Astrocyte (in vitro differentiated cells and primary cell): Measurements from ENCODE around the gene DNAJC22. TPM values are rescaled to one million over a fixed set of nuclear protein-coding genes. Genes with fewer than 3 reads are reported as not detected.

ENCODE experiments used
- DNase-seq: peaks from one replicate; pipeline ENCODE4 v3.0.0-alpha.2; 2010; ENCODE audit warnings: low read depth
- FAIRE-seq: peaks from 2 replicates; lab custom pipeline; 2011; peaks lifted over from hg19 to GRCh38; lab: Jason Lieb, UNC
- H2AFZ ChIP-seq: 2 replicates; pipeline ENCODE4 v1.6.0; 2012; ENCODE audit warnings: low read depth, low read length, inconsistent platforms
- H3K27ac ChIP-seq: 2 replicates; pipeline ENCODE4 v1.5.1; 2011; ENCODE audit warnings: low read depth, low read length, inconsistent platforms
- H3K27me3 ChIP-seq: 2 replicates; pipeline ENCODE4 v1.6.0; 2011; ENCODE audit warnings: low read length, inconsistent platforms; ENCODE audit not compliant: insufficient read depth
- H3K36me3 ChIP-seq: 2 replicates; pipeline ENCODE4 v1.5.1; 2011; ENCODE audit warnings: low read length, inconsistent platforms; ENCODE audit not compliant: insufficient read depth
- H3K4me1 ChIP-seq: 2 replicates; pipeline ENCODE4 v1.5.1; 2011; ENCODE audit warnings: low read length, inconsistent platforms; ENCODE audit not compliant: insufficient read depth
- H3K4me2 ChIP-seq: 2 replicates; pipeline ENCODE4 v1.6.0; 2012; ENCODE audit warnings: low read length, inconsistent platforms
- H3K4me3 ChIP-seq: 2 replicates; pipeline ENCODE4 v1.5.1; 2011; ENCODE audit warnings: low read depth, mild to moderate bottlenecking, low read length, inconsistent platforms; ENCODE audit not compliant: insufficient read depth
- H3K79me2 ChIP-seq: 2 replicates; pipeline ENCODE4 v1.6.0; 2012; ENCODE audit warnings: mild to moderate bottlenecking, low read length, inconsistent platforms; ENCODE audit not compliant: insufficient read depth
- H3K9ac ChIP-seq: 2 replicates; pipeline ENCODE4 v1.6.0; 2012; ENCODE audit warnings: mild to moderate bottlenecking, low read length, inconsistent platforms
- H3K9me3 ChIP-seq: 2 replicates; pipeline ENCODE4 v1.5.1; 2012; ENCODE audit warnings: low read depth, mild to moderate bottlenecking, low read length, inconsistent platforms; ENCODE audit not compliant: insufficient read depth
- H4K20me1 ChIP-seq: 2 replicates; pipeline ENCODE4 v1.6.0; 2012; ENCODE audit warnings: low read length, inconsistent platforms; ENCODE audit not compliant: insufficient read depth
- H3K27ac Mint-ChIP-seq: one replicate; pipeline ENCODE4 v1.8.0; 2021; ENCODE audit warnings: mild to moderate bottlenecking, mixed read lengths; ENCODE audit not compliant: unreplicated experiment
- H3K27me3 Mint-ChIP-seq: one replicate; pipeline ENCODE4 v1.8.0; 2021; ENCODE audit warnings: low read depth, mixed read lengths; ENCODE audit not compliant: unreplicated experiment
- H3K36me3 Mint-ChIP-seq: one replicate; pipeline ENCODE4 v1.8.0; 2021; ENCODE audit warnings: low read depth, mixed read lengths; ENCODE audit not compliant: unreplicated experiment
- H3K4me1 Mint-ChIP-seq: one replicate; pipeline ENCODE4 v1.8.0; 2021; ENCODE audit warnings: low read depth, mixed read lengths; ENCODE audit not compliant: unreplicated experiment
- H3K4me3 Mint-ChIP-seq: one replicate; pipeline ENCODE4 v1.8.0; 2021; ENCODE audit warnings: mild to moderate bottlenecking, moderate library complexity, mixed read lengths; ENCODE audit not compliant: unreplicated experiment
- H3K9me3 Mint-ChIP-seq: one replicate; pipeline ENCODE4 v1.8.0; 2021; ENCODE audit warnings: mild to moderate bottlenecking, mixed read lengths; ENCODE audit not compliant: unreplicated experiment
- EZH2 ChIP-seq: IDR thresholded peaks from 2 replicates; pipeline ENCODE4 v1.6.1; 2012; ENCODE audit warnings: mild to moderate bottlenecking, low read length, inconsistent platforms; ENCODE audit not compliant: insufficient read depth
- total RNA-seq: library from RNA; stranded (reverse); gene quantifications from 2 replicates; pipeline ENCODE4 v1.2.1, GENCODE V29; 2021
- TF ChIP-seq, protein P1 (sequence below): IDR thresholded peaks from 2 replicates; pipeline ENCODE4 v1.5.1; 2011; ENCODE audit warnings: low read depth, mild to moderate bottlenecking, inconsistent platforms, low read length, moderate library complexity; ENCODE audit not compliant: insufficient read depth

Gene DNAJC22
- total RNA-seq, 1 donor from 2014 or later: 0.52 TPM

DNA sequence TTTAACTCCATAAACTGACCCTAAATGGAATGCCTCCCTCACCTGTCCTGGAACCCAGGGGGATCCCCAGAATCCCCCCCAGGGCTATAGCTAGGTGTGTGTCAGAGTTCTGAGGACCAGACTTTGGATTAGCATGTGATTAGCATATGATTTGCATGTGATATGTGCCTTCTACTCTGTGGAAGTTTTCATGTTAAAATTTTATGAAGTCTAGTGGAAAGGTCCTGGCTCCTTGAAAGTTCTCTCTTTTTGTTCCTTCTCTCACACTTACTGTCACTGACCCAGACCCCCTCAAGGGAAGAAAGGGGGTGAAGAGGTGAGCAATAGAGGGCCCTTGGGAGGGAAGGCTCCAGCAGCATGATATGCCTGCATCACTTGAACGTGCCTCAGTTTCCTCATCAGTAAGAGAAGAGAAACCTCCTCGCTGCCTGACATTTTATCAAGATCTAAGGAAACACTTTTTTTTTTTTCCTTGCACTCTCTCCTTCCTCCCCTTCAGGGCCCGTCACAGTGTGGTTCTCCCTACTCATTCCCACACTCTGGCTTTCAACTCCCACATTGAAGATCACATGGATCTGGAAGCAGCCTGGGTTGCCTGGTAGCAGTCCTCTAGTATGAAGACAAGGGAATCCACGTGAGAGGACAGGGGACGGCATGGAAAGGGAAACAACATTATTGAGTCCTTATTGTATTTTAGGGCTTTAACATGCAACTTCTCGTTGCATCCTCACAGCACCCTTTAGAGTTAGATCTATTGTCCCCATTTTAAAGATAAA, 6.4 kb upstream of the DNAJC22 start:
- H3K27me3 Mint-ChIP-seq: peaks cover 79% of the 10 kb centered on the region
- Histone ChIP-seq H3K9me3 (peaks cover 3% of the 10 kb centered on the region), H3K9ac (no peak overlapping the region), H3K27ac (no peak overlapping the region), H3K4me2 (no peak overlapping the region), H3K36me3 (no peaks in the 10 kb centered on the region), H3K4me1 (peaks cover 13% of the 10 kb centered on the region), H3K79me2 (no peaks in the 10 kb centered on the region), H3K27me3 (peaks cover 77% of the 10 kb centered on the region), H4K20me1 (no peaks in the 10 kb centered on the region), H2AFZ (no peak overlapping the region), H3K4me3 (no peak overlapping the region)
- peaks cover 3% of the 10 kb centered on the region for H3K4me1 Mint-ChIP-seq
- DNase-seq (no peak), FAIRE-seq (no peak)
- H3K4me3 Mint-ChIP-seq: no peak overlapping the region
- peaks cover 9% of the 10 kb centered on the region for H3K36me3 Mint-ChIP-seq
- no peak overlapping the region for H3K27ac Mint-ChIP-seq
- peaks cover 9% of the 10 kb centered on the region for H3K9me3 Mint-ChIP-seq
- TF ChIP-seq, protein P1, sequence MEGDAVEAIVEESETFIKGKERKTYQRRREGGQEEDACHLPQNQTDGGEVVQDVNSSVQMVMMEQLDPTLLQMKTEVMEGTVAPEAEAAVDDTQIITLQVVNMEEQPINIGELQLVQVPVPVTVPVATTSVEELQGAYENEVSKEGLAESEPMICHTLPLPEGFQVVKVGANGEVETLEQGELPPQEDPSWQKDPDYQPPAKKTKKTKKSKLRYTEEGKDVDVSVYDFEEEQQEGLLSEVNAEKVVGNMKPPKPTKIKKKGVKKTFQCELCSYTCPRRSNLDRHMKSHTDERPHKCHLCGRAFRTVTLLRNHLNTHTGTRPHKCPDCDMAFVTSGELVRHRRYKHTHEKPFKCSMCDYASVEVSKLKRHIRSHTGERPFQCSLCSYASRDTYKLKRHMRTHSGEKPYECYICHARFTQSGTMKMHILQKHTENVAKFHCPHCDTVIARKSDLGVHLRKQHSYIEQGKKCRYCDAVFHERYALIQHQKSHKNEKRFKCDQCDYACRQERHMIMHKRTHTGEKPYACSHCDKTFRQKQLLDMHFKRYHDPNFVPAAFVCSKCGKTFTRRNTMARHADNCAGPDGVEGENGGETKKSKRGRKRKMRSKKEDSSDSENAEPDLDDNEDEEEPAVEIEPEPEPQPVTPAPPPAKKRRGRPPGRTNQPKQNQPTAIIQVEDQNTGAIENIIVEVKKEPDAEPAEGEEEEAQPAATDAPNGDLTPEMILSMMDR: no peak
- no peak for TF ChIP-seq EZH2

DNA sequence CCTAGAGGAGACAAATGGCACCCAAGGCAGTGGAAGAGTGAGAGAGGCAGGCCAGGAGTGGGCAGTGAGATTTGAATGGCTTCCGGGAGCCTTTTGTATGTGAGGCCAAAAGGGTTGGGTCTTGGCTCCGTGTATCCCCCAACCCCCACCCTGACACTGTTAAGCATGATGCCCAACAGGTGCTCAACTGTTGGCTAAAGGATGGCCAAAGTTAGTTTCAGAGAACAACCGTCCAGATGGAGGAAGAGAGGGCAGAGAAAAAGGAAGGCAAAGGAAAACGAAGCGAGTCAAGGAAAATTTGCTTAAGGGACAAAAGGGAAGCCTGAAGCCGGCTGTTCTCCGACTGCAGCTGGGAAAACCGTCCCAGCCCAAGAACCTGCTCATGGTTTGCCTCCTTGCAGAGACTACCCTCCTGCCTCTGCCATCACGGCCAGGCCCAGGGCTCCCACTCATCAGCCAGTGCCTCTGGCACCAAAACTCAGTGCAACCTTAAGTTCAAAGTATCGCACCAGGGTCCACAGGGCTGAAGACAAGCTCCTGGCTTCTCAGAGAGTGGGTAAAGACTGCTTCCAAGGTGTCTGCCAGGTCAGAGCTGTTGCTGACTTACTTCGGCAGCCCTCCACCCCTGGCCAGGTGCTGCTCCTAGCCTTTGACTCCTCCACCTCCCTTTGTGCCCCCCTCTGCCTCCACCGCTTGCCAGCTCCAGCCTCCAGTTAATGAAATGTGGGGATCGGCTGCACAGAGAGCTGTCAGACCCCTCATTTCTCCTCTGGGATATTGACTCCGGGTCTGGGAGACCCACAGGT, 5.5 kb upstream of the DNAJC22 start:
- TF ChIP-seq, protein P1: no peak
- no peak for TF ChIP-seq EZH2
- Histone ChIP-seq H3K4me2 (no peak overlapping the region), H3K9ac (no peak overlapping the region), H3K27ac (no peak overlapping the region), H4K20me1 (no peaks in the 10 kb centered on the region), H3K79me2 (no peaks in the 10 kb centered on the region), H3K36me3 (no peaks in the 10 kb centered on the region), H3K4me3 (no peak overlapping the region), H2AFZ (no peak overlapping the region), H3K4me1 (peaks cover 19% of the 10 kb centered on the region), H3K27me3 (peaks cover 74% of the 10 kb centered on the region), H3K9me3 (no peaks in the 10 kb centered on the region)
- FAIRE-seq: no peak
- Mint-ChIP-seq H3K36me3 (peaks cover 4% of the 10 kb centered on the region), H3K27me3 (peaks cover 81% of the 10 kb centered on the region), H3K4me3 (no peak overlapping the region), H3K4me1 (peaks cover 5% of the 10 kb centered on the region), H3K27ac (no peak overlapping the region), H3K9me3 (peaks cover 5% of the 10 kb centered on the region)
- no peak for DNase-seq
